ENCODE results near the gene SLC2A4.

Gene SLC2A4

DNA sequence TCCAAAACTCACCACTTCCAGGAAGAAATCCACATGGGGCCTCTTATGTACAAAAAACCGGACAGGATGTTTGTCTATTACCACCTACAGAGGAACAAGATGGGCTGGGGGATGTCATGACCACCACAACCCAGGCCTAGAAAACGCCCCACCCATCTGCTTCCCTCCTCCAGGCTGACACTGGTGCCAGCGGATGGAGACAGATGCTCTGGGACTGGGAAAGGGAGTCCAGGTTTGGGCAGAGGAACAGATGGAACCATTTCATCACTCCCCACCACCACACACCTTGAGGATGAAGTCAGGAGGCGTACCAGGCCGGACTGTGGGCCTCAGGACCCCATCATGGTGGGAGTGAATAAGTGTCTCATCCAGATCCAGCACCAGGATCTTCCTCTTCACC is 34.7 kb upstream of the SLC2A4 start:
- DNase-seq (ENCODE audit: low read depth, low spot score) = no peak

DNA sequence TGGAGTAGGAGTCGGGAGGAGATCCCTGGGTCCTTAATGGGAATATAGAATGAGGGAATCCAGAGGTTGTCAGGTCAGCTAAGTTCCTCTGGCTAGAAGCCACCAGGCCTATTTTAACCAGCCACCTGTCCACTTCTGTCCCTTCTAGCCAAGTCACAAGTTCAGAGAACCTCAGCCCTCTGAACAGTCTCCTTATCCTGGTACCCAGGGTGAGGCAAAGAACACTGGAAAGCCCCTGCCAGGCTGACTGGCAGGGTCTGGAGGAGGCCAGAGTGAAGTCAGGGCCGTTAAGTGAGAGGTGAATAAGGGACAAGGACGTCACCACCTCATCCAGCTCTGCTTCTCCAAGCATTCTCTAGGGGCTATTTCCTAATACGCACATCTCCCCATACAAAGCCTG is 32.7 kb upstream of the SLC2A4 start:
- no peak for DNase-seq (ENCODE audit: low read depth, low spot score)

DNA sequence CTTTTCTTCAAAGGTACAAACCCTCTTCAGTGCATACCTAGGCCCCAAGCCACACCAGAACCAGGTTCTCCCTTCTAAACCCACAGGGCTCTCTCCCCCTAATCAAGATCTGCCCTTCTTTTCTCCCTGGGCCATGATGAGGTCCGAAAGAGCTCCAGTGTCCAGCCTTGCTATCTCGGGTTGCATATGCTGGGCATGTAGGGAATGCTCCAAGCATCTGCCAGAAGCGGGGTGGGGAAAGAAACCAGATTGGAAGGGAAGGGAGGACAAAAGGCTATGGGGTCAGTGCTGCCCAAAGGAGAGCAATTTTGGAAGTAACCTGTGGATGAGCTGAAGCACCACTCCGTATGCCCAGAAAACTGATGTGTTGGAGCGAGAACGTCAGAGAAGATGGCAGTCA is 32.3 kb upstream of the SLC2A4 start:
- no peak for DNase-seq (ENCODE audit: low read depth, low spot score)

DNA sequence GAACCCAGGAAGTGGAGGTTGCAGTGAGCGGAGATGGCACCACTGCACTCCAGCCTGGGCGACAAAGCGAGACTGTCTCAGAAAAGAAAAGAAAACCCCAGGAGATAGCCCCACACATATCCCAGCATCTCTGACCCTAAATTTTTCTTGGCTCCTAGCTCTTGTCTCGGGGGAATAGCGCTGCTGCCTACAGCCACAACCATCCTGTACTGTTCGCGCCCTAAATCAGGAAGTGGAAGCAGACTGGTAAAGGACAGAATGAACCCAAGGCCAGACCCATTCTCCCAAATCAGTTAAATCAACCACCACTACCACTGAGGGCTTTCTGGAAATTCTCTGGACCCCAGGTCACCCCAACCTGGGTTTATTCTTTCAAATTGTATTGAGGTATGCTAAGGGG is 31.7 kb upstream of the SLC2A4 start:
- DNase-seq (ENCODE audit: low read depth, low spot score) = no peak

DNA sequence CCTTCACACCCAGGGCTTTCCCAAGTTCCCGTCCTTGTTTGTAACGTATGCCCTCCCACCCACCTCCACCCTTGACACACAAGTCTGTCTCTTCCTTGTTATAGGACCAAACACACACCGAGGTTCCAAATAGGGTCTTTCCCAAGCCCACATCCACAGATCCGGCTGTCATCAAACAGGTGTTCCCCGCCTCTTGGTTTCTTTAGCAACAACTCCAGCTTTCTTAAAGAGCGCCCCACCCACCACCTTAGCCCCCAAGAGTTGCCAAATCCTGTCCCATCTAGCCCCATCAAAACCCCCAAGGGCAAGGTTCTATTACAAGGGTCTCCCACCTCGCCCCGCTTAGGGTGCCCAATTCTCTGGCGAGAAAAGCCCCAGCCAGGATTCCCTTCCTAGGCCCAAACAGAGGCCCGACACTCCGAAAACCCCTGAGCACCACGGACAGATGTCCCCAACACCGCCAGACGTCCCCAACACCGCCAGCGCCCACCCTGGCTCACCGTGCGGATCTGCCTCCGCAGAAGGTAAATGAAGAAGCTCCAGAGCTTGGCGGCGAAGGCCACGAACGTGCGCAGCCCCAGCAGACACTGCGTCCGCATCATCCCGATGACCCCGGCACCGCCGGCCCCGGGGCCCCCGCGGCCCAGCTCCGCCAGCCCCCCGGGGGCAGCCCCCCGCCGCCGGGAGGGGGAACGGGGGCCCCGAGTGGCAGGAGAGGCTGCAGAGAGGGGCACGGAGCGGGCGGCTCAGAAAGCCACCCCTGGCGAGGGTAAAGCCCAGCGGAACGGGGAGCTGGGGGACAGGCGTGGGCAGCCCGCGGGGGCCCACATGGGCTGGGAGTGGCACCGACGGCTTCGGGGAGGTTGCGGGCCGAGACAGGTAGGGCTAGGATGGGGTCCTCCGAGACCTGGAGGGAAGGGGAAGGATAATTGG is 30.6 kb upstream of the SLC2A4 start:
- no peak for DNase-seq (ENCODE audit: low read depth, low spot score)

DNA sequence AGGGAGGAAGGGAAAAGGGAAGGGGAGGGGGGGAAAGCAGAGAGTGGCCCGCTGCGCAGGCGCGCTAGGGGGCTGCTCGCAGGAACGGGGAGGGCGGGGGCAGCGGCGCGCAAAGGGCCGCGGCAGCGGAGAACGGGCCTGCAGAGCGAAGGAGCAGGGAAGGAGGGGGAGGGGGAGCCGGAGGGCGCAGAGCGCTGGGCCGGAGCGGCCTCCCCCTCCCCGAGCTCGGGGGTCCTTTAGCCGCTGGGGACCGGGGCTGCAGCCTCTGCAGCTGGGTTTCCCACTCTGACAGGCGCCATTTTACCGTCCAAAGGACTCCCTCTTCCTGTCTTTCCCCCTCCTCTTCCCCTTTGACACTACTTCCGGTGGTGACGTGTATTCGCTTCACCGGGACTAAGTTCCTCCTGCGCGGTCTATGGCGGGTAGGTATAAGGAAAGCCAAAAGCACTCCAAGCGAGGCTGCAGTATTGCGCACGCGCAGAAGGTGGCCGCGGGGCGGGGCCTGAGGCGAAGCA is 29.8 kb upstream of the SLC2A4 start, which contains the start of gene CTDNEP1:
Gene CTDNEP1 (minus strand): TSS at position 74 of the 515 bp plus-strand sequence. CDS start 438 bp downstream, outside the sequence.
- peak; percentile 100 for DNase-seq (ENCODE audit: low read depth, low spot score)

DNA sequence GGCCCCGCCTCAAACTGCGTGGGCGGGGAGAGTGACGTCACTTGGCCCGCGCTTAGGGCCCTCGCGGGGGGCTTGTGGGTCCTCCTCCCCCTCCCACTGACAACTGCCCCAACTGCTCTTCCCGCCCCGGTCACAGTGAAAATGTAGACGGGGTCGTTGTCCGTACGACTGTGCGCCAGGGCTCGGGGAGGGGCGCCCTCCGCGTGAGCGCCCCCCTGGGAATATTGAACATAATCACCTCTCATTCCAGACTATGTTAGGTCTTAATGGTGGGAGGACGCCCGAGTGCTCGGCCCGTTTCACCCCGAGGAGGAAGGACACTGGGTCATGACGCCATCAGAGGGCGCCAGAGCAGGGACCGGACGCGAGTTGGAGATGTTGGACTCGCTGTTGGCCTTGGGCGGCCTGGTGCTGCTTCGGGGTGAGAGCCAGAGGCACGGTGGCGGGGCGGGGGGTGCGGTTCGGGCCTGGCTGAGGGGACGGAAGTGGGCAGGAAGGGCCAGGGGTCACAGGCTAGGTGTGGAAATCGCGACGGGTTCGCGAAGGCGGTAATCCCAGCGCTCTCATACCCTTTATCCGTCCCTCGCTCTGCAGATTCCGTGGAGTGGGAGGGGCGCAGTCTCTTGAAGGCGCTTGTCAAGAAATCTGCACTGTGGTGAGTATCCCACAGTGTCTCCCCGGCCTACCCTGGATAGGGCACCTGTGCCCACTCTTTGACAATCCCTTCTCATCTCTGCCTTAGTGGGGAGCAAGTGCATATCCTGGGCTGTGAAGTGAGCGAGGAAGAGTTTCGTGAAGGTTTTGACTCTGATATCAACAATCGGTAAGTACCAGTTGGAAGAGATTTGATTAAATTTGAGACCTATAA is 29.1 kb upstream of the SLC2A4 start, which contains the start of gene ELP5:
Gene ELP5 (plus strand): TSS at position 40 of the 868 bp plus-strand sequence. CDS start 336 bp downstream, at position 376.
- peak; percentile 81 for DNase-seq (ENCODE audit: low read depth, low spot score)

DNA sequence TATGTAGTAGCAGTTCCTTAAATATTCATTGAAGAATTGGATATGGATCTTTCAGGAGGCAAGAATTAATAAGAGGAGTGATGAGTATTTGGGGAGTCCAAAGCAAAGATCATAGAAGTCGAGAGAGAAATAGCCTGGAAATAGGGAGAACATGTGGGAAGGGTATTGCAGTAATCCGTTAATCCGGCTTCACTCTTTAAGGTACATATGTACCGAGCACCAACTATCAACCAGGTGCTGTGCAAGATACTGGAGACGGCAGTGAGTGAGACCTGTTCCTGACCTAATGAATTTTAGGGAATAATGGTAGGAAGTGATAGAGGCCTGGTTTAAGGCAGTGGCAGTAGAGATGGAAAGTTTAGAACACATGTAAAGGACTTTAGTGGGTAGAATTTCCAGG is 28.4 kb upstream of the SLC2A4 start:
- no peak for DNase-seq (ENCODE audit: low read depth, low spot score)

DNA sequence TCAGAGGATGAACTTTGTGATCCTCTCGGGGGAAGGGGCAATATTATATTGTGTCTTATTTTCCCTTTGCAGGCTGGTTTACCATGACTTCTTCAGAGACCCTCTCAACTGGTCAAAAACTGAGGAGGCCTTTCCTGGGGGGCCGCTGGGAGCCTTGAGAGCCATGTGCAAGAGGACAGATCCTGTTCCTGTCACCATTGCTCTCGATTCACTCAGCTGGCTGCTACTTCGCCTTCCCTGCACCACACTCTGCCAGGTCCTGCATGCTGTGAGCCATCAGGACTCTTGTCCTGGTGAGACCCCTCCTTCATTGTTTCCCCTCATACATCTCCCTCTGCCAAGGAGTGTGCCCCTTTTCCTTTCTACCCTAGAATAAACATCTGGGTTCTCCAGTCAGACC is 27.0 kb upstream of the SLC2A4 start:
- no peak for DNase-seq (ENCODE audit: low read depth, low spot score)

DNA sequence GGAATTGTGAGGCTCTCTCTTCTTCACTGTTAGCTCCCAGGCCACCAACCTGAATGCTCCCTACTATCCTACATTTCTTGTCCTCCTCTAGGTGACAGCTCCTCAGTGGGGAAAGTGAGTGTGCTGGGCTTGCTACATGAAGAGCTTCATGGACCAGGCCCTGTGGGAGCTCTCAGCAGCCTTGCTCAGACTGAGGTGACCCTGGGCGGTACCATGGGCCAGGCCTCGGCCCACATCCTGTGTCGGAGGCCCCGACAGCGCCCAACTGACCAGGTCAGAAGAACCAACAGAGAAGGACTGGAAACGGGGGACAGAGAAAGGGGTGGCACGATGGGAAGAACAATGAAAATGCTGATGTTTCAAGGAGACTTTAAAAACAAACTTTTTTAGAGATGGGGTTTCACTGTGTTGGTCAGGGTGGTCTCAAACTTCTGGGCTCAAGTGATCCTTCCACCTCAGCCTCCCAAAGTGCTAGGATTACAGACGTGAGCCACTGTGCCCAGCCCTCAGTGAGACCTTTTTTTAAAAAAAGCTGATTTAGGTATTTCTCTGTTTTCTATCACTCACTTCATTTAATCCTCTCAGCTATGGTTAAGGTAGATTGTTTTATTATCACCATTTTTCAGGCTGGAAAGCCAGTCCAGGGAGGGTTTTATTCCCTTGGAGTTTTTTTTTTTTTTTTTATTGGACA is 24.6 kb upstream of the SLC2A4 start:
- no peak for DNase-seq (ENCODE audit: low read depth, low spot score)

DNA sequence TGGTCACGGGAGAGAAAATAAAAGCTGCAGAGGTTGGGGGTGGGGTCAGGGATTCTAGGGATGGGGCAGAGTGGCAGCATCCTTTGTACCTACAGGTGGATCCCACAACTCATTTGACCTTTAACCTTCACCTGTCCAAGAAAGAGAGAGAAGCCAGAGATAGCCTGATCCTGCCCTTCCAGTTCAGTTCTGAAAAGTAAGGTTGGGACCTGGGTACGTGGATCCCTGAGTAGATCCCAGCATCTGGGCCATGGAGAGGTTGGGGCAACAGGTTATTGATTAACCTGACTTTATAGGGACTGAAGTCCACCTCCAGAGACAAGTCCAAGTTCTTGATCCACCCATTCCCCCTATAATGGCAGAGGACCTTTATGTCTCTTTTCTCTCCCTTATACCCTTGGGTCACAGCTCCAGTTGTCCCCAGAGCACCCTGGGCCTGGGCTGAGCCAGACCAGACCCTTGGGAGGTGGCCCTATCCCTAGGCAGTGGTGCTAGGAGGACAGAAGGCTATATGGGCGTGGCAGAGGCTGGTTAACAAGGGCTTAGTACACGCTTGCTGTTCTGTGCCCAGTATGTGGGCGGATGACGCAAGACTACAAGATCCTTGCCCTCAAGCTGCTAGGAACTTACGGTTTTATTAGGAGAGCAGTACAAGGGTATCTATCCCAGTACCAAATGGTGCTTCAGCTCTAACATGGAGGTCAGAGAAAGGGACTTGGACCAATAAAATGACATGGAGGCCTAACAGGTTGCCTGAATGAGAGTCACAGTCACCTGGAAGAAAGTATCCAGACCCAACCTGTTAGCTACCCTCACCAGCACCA is 22.6 kb upstream of the SLC2A4 start:
- DNase-seq (ENCODE audit: low read depth, low spot score) = no peak

DNA sequence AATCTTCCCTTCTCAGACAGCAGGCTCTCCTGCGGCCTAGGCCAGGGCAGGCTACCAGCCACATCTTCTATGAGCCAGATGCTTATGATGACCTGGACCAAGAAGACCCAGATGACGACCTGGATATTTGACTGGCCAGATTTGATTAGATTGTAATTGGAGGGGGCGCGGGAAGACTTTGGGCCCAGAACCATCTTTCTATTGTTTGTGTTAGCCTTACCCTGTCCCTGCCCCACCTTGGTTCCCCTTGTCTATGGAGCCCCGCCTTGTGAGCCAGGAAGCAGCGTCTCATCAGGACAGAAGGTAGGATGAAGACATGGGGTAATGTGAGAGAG is 22.0 kb upstream of the SLC2A4 start:
- DNase-seq (ENCODE audit: low read depth, low spot score) = no peak

DNA sequence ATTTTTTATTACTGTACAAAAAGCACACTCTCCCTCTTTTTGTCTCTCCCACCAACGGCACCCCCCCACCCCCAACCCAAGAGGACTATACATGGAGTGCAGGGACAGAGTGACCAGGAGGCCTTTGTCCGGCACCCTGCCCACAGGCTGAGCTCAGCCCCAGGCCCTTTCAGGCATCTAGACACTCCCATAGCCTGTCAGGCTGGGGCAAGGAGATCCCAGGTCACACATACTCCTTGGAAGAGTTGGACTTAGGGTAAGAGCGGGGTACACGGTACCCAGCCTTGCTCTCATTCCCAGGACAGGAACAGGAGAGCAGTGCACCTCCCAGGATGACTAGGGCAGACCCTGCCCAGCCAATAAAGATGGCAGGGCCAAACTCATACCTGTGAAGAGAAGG is 21.4 kb upstream of the SLC2A4 start:
- no peak for DNase-seq (ENCODE audit: low read depth, low spot score)

DNA sequence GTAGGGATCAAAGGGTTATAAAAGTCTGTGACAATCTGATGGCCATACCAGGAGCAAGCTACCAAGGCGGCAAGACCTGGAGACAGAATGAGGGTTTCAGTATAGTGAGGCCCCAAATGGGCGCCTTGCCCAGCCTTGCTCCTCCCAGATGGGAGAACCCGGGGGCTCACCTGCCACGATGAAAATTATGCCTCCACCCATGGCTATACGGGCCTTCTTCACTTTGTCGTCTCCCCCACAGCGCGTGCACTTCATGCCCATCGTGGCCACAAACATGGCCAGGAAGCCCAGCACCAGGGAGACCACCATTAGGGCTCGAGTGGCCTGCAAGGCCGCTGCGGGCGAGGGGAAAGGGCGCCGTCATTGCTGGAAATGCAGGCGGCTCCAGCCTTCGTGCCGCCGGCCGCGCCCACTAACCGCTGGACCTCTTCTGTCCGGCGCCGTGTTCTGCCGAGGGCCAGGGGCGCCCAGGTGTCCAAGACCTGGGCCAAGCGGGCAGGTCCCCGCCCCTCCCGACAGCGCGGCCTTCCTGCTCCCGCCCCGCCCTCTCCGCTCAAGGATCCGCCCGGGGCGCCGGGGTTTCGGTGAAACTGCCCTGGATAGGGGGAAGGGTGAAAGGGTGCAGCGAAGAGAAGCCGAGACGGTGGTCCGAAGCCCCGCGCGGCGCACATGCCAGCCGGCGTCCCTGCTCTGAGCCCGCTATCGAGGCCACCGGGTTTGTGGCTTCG is 20.7 kb upstream of the SLC2A4 start:
- no peak for DNase-seq (ENCODE audit: low read depth, low spot score)

DNA sequence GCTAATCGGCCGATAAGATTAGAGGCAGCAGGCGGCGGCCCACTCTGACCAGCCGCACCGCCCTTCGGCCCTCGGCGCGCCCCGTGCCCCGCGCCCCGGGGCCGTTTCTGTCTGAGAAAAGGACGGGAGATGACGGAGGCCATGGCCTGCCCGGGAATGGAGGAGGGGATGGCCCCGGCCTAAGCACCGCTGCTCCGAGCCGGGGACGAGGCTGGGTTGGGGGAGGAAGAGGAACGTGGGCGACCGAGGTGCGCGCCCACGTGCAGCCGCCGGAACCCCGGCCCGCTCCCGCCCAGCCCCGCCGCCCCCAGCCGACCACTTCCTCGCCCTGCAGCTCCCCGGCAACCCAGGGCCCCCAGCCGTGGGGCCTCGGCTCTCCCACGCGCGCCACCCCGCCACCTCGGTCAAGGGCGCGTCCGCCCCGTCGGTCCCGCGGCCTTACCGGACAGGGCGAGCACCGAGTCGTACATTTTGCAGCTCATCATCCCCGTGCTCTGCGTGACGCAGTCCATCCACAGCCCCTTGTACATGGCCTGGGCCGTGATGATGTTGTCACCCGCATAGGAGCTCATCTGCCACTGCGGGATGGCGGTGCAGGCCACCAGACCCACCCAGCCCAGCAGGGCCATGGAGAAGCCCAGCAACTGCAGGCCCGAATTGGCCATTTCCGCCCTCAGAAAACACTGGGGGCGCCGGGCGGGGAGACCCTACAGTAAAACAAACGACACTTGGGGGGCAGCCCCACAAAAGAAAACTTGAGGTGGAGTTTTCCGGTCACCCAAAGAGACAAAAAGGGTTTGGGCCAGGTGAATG is 19.9 kb upstream of the SLC2A4 start:
- DNase-seq (ENCODE audit: low read depth, low spot score) = no peak

DNA sequence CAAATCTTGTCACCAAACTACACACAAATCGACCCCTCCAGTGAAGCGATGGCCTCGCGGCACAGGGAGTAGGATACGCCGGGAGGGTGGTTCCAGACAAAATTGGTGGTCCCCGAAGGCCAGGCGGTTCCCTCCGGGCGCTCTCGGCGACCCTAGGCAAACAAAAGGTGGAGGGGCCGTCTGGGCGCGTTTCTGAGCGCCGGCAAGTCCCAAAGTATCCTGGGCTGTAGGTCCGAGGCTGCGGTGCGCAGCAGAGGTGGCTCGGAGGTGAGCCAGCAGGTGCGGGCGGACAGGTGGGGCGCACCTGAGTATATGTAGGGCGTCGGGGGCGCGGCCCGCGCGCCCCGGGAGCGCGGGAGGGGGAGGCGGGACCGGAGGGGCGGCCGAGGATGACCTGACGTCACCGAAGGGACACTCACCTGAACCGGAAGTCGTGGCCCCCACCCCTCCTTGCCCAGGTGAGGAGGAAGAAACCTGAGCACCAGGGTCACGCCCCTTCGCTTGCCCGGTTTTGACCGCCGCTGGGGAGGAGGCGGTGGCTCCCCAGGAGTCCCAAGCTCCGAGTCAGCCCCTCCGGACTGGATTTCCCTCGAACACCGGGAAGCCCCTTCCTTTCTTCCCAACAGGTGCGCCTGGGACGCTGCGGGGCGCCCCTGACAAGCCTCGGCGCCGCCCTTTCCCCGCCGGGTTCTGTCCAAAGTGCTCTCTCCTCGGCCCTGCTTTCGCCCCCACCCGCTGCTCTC is 19.2 kb upstream of the SLC2A4 start, which contains the start of gene CLDN7:
Gene CLDN7 (minus strand): TSS at position 287 of the 743 bp plus-strand sequence. CDS start 435 bp downstream, outside the sequence.
- DNase-seq (ENCODE audit: low read depth, low spot score) = no peak

DNA sequence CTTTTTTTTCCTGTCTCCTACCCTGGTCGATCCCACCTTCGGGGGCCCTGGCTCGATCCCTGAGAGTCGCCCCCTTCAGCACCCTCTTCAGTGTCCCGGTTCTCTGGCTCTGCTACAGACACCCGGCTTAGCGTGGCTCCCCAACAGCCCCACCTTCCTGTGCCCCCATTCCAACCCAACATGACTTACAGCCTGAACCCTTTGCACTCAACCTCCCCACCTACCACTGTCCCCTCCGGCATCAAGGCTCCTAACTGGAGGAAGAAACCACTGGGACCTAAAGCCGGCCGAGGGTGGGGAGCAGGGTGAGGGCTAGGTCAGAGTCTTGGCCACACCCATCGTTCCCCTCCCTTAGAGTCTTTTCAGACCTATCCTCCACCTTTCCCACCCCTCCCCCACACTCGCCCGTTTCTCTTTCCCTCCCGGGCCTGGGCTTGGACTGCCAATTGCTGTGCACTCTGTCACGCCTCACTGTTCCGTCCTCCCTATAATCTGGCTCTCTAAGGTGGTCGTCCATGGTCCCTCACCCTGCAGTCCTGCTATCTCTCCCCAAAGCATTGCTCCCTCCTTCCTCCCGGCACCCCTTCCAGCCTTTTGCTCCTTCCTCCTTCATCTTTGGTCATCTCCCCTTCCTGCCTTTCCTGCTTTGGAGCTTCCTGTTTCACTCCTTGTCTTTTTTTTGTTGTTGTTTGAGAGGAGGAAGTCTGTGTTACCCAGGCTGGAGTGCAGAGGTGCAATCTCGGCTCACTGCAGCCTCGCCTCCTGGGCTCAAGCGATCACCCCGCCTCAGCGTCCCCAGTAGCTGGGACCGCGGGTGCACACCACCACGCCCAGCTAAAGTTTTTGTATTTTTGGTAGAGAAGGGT is 18.4 kb upstream of the SLC2A4 start:
- DNase-seq (ENCODE audit: low read depth, low spot score) = no peak

DNA sequence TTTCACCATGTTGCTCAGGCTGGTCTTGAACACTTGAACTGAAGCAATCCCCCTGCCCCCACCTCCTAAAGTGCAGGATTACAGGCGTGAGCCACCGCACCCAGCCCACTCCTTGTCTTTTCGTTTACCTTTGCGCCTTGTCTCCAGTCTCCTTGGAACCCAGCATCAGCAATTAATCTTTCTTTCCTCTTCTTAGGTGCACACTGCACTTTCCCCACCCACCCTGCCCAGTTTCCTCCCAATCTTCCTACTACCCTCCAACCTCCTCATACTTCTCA is 17.8 kb upstream of the SLC2A4 start:
- DNase-seq (ENCODE audit: low read depth, low spot score) = no peak

Measured in activated CD4-positive, CD25-positive, alpha-beta regulatory T cell treated with anti-CD3 and anti-CD28 coated beads, Interleukin-2, amount 50 U/mL, for 16 hours (primary cell).